ENCODE measurements around the gene MMP19. TPM values are rescaled to one million over a fixed set of nuclear protein-coding genes. Genes with fewer than 3 reads are reported as not detected.

Gene MMP19, protein sequence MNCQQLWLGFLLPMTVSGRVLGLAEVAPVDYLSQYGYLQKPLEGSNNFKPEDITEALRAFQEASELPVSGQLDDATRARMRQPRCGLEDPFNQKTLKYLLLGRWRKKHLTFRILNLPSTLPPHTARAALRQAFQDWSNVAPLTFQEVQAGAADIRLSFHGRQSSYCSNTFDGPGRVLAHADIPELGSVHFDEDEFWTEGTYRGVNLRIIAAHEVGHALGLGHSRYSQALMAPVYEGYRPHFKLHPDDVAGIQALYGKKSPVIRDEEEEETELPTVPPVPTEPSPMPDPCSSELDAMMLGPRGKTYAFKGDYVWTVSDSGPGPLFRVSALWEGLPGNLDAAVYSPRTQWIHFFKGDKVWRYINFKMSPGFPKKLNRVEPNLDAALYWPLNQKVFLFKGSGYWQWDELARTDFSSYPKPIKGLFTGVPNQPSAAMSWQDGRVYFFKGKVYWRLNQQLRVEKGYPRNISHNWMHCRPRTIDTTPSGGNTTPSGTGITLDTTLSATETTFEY
- total RNA-seq = 1 to 10 TPM; 2.1 to 2.7 TPM

DNA sequence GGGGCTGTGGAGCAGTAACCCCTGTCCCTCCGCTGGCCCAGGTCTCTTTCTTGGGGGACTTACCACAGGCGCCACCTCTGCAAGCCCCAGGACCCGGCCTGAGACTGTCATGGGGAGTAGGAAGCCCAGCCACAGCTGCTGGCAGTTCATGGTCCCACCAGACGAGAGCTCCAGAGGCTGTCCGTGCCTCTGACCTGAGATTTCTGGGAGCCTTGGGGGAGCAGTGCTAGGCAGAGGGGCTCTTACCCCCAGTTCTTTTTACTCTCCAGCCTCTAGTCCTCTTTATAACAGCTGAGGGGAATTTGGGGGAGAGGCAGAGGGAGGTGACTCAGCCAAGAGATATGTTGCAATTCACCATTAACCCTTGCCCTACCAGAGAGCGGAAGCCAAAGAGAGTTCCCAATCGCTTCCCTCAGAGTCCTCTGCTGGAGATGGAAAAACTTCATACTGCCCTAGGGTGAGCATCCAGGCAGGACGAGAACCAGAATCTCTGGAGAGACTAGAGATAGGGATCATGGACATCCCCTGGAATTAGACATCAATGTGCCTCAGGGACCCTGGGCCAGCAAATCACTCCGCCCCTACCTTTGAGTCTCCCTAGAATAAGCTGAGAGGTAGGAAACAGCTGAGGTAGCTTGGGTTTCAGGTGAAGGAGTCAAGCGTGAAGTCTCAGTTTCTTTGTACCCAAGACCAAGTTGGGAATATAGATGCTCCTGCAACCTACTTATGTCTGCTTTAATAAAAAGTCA is at the start of gene MMP19:
MMP19 (minus strand) TSS at position 256 of the 749 bp plus-strand sequence; CDS start at position 150, 106 bp downstream.
- Histone ChIP-seq H3K4me3 (peak within 1 kb of the TSS; percentile 19), H3K27ac (peak within 1 kb of the TSS; percentile 47), H3K9me3 (no peaks in the 10 kb centered on the region), H3K36me3 (no peaks in the 10 kb centered on the region), H3K4me1 (no peaks in the 10 kb centered on the region), H3K27me3 (no peaks in the 10 kb centered on the region), H3K9ac (ENCODE audit: low read depth in 2 of 2, low read length in 2 of 2) (peak within 1 kb of the TSS; percentile 32 to 71)
- intact Hi-C loops (cut with DNase I) = no loop called here
- no peak for DNase-seq
- TF ChIP-seq, protein P1, sequence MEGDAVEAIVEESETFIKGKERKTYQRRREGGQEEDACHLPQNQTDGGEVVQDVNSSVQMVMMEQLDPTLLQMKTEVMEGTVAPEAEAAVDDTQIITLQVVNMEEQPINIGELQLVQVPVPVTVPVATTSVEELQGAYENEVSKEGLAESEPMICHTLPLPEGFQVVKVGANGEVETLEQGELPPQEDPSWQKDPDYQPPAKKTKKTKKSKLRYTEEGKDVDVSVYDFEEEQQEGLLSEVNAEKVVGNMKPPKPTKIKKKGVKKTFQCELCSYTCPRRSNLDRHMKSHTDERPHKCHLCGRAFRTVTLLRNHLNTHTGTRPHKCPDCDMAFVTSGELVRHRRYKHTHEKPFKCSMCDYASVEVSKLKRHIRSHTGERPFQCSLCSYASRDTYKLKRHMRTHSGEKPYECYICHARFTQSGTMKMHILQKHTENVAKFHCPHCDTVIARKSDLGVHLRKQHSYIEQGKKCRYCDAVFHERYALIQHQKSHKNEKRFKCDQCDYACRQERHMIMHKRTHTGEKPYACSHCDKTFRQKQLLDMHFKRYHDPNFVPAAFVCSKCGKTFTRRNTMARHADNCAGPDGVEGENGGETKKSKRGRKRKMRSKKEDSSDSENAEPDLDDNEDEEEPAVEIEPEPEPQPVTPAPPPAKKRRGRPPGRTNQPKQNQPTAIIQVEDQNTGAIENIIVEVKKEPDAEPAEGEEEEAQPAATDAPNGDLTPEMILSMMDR (IDR thresholded peaks at IDR 0.05) = no peak

DNA sequence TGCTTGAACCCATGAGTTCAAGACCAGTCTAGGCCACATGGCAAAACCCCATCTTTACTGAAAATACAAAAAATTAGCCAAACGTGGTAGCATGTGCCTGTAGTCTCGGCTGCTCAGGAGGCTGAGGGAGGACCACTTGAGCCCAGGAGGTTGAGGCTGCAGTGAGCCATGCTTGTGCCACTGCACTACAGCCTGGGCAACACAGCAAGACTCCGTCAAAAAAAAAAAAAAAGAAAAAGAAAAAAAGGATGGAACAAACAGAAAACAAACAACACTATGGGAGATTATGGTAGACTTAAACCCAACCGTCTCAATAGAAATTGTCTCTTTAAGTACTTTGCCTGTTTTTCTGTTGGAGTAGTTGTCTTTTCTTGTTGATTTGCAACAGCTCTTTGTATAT is 48.6 kb upstream of the MMP19 start:
- no peak overlapping the region for H3K4me3 ChIP-seq
- no peaks in the 10 kb centered on the region for H3K27me3 ChIP-seq
- TF ChIP-seq, protein P1 (IDR thresholded peaks at IDR 0.05) = no peak
- no peak for DNase-seq
- intact Hi-C loops (cut with DNase I) = no loop called here
- no peaks in the 10 kb centered on the region for H3K4me1 ChIP-seq
- no peaks in the 10 kb centered on the region for H3K36me3 ChIP-seq
- no peak overlapping the region for H3K9ac ChIP-seq (ENCODE audit: low read depth in 2 of 2, low read length in 2 of 2)
- no peak overlapping the region for H3K27ac ChIP-seq
- H3K9me3 ChIP-seq = no peaks in the 10 kb centered on the region

DNA sequence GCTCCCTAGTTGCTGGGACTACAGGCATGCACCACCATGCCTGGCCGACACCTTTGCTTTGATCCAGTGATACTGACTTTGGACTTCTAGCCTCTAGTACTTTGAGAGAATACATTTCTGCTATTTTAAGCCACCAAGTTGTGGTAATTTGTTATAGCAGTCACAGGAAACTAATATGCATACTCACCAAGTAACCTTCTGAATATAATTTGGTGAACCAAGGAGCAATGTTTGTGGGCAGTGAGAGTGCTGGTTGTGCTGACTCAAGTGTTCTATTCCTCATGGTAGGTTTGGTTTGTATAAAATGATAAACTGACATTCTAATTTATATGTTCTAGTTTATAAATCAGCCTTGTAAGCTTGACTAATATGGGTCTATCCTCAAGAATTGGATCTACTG is 42.4 kb upstream of the MMP19 start:
- no peaks in the 10 kb centered on the region for H3K4me1 ChIP-seq
- no peak overlapping the region for H3K27ac ChIP-seq
- H3K9me3 ChIP-seq = no peaks in the 10 kb centered on the region
- no peak for DNase-seq
- H3K9ac ChIP-seq (ENCODE audit: low read depth in 2 of 2, low read length in 2 of 2) = no peak overlapping the region
- H3K4me3 ChIP-seq = no peak overlapping the region
- H3K36me3 ChIP-seq = no peaks in the 10 kb centered on the region
- no peaks in the 10 kb centered on the region for H3K27me3 ChIP-seq
- TF ChIP-seq, protein P1 (IDR thresholded peaks at IDR 0.05) = no peak
- intact Hi-C loops (cut with DNase I) = no loop called here

DNA sequence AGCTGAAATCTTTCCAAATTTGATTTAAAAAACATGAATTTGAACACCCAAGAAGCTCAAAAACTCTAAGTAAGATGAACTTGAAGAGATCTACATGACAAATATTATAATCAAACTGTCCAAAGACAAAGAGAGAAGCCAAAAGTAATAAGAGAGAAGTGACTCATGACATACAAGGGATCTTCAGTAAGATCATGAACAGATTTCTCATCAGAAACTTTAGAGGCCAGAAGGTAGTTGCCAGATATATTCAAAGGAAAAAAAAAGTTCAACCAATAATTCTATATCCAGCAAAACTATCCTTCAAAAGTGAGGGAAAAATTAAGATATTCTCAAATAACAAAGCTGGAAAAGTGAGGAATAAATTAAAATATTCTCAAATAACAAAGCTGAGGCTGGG is 35.1 kb upstream of the MMP19 start:
- Histone ChIP-seq H3K9ac (ENCODE audit: low read depth in 2 of 2, low read length in 2 of 2) (no peak overlapping the region), H3K36me3 (no peaks in the 10 kb centered on the region), H3K27ac (no peak overlapping the region), H3K27me3 (no peaks in the 10 kb centered on the region), H3K4me3 (no peak overlapping the region), H3K4me1 (no peaks in the 10 kb centered on the region), H3K9me3 (no peaks in the 10 kb centered on the region)
- DNase-seq = no peak
- intact Hi-C loops (cut with DNase I) = no loop called here
- TF ChIP-seq, protein P1 (IDR thresholded peaks at IDR 0.05) = no peak

DNA sequence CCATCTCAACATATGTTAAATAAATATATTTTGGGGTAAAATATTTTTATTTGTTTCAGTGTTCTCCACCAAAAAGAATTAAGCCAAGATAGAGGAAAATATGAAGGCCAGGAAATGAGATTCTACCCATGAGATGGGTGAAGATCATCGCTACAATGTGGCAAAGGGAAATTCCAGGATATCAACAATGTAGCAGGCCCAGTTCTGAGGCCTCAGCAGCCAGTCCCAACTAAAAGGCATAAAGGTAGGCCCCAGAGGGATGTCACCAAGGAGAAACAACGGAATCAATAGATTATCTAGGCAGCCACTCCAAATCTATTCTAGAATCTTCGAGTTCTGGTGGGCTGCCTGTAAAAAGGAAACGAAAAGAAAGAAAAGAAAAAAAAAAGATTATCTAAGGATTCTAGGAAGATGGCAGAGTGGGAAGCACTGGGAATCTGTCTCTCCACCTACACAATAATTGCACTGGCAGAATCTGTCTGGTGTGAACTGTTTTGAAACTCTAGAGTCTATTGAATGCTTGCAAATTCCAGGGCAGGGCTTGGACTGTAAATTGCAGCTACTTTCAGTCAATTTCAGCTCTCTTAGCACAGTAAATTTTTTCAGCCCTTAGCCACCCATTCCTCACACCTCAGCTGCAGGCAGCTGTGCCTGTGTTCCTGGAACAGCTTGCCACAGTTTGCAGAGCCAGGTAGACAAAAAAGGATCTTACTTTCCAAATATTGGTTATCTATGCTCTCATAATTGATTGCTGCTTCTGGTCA is 33.1 kb upstream of the MMP19 start:
- intact Hi-C loops (cut with DNase I) = no loop called here
- no peak for DNase-seq
- Histone ChIP-seq H3K36me3 (no peaks in the 10 kb centered on the region), H3K27ac (no peak overlapping the region), H3K9me3 (no peaks in the 10 kb centered on the region), H3K4me3 (no peak overlapping the region), H3K27me3 (no peaks in the 10 kb centered on the region), H3K4me1 (no peaks in the 10 kb centered on the region), H3K9ac (ENCODE audit: low read depth in 2 of 2, low read length in 2 of 2) (no peak overlapping the region)
- TF ChIP-seq, protein P1 (IDR thresholded peaks at IDR 0.05) = no peak

All from colonic mucosa (tissue), 4 donors.